GM18517 (cell line): ENCODE measurements around the gene HK3.
"Not testable (repeated sequence)": the region's sequence is repeated elsewhere in the genome, so short reads cannot be mapped to it uniquely, and the experiment has no call there.

Experiments used
- ATAC-seq: cut with Tn5 transposase; IDR thresholded peaks from one replicate; pipeline ENCODE4 v1.9.1; 2021; ENCODE audit warnings: mild to moderate bottlenecking, moderate library complexity; ENCODE audit not compliant: unreplicated experiment

Gene HK3

DNA sequence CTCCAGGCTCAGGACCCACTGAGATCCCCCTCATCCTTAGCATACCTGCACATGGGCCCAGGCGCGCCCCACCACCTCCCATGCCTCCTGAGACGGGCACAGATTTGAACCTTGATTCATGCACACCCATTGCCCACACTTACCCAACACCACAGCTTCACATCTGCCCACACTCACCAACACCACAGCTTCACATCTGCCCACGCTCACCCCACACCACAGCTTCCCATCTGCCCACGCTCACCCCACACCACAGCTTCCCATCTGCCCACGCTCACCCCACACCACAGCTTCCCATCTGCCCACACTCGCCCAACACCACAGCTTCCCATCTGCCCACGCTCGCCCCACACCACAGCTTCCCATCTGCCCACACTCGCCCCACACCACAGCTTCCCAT is 28.5 kb downstream of the HK3 start:
- ATAC-seq: not testable (repeated sequence)

DNA sequence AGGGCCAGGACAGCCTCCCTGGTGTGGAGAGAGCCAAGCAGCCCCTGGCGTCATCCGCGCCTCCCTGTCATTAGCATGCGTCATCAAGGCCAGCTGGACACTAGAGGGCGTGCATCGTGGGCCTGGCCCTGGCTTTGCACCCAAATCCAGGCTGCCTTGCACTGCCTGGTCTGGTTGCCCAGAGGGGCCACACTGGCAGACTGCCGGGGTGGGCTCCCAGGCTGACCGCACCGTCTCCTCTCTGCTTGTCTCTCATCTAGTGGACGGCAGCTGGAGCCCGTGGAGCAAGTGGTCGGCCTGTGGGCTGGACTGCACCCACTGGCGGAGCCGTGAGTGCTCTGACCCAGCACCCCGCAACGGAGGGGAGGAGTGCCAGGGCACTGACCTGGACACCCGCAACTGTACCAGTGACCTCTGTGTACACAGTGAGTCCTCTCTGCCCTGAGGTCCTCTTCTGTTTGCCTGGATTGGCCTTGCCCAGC is 29.0 kb downstream of the HK3 start:
- no peak for ATAC-seq

DNA sequence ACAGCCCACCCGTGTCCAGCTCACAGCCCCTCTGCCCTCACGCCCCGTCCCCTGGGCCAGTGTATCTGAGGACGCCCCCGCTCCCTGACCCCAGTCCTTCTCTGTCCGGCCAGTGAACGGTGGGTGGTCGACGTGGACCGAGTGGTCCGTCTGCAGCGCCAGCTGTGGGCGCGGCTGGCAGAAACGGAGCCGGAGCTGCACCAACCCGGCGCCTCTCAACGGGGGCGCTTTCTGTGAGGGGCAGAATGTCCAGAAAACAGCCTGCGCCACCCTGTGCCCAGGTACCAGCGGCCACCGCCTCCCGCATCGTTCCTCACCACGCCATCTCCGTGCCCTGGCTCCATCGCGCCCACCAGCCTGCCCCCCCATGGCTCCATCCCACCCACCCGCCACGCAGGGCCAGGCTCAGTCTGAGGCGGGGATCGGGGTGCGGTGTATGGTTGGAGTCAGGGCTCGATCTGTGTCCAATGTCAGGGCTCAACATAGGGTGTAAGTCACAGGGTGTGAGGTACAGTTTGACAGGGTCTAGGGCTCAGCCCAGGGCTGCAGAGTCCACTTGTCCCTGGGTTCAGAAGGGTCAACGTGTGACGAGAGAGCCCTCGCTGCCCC is 29.5 kb downstream of the HK3 start:
- ATAC-seq: no peak

DNA sequence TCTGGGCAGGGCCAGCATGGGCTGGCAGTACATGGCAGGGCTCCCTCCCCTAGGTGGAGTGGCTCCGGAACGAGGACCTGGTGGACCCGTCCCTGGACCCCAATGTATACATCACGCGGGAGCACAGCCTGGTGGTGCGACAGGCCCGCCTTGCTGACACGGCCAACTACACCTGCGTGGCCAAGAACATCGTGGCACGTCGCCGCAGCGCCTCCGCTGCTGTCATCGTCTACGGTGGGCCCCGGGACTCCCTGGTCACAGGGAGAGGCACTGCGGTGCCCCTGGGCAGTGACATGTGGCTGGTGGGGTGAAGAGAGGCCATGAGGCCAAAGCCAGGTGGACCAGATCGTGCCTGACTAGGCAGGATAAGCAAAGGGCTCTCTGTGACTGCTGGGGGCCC is 30.4 kb downstream of the HK3 start:
- no peak for ATAC-seq

DNA sequence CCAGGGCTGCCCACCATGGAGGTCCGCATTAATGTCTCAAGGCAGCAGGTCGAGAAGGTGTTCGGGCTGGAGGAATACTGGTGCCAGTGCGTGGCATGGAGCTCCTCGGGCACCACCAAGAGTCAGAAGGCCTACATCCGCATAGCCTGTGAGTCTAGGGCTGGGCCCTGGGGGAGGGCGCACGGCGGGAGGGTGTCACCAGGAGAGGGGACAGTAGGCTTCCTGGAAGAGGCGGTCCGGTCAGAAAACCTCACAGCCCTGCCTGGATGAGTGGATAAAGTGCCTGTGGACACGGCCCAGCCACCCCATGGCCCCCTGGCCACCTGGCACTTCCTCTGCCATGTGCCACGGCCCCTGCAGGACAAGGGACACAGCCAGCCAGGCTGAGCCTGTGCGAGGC is 31.0 kb downstream of the HK3 start:
- no peak for ATAC-seq

DNA sequence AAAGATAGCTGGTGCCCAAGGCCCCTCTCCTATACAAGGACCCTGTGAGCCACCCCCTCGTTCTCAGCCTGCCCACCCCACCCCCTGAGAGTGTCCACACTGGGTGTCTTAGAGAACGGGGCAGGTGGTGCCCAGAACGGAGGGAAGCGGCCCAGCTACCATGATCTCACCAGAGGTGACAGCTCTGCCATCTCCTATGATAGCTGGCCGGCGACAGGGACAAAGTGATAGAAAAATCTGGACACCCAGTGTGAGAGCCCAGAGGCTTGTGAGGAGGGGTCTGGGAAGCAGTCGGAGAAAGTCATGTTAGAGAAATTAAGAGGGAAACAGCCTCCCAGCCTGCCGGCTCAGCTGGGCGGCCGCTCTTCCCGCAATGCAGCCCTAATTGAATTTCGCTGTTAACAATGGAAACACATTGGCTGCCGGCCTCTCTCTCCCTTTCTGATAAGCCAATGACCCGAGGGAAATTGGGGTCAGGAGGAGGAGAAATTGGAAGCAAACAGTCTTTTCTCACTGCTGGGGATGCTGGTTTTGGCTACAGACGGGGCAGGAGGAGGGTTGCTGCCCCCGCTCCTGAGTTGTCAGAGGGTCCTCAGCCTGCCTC is 32.3 kb downstream of the HK3 start:
- no peak for ATAC-seq

DNA sequence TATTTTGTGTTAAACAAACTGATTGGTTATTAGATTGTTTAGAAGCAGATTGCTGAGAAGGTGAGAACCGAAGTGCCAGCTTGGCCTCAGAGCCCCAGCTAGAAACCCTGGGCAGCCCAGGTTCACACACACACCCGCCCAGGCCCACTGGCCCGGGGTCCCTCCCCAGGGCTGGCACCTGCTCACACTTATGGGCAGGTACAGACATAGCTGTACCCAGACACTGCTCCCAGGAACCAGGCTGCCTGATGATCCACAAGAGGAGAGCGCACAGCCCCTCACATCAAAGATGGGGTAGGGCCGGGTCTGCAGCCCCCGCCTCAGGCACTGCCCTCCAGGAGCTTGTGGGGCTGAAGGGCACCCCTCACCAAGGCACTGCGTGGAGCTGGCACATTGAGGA is 33.2 kb downstream of the HK3 start:
- ATAC-seq: no peak

DNA sequence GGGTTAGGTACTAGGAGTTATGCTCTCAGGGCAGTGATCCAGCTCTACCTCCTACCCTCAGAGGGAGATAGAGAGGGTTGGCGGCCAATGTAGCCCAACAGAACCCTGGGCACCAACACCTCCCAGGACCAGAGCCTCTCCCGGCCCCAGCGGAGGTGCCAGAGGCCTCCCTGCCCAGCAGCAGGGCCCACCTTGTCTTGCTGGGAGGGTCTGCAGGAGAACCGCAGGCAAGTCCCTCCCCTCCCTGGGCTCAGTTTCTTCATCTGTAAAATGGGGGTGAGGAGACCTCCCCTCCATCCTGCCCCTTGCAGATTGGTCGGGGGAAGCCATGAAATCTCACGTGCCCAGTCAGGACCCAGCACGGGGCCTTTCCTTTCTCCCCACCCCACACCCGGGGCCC is 34.4 kb downstream of the HK3 start:
- no peak for ATAC-seq

DNA sequence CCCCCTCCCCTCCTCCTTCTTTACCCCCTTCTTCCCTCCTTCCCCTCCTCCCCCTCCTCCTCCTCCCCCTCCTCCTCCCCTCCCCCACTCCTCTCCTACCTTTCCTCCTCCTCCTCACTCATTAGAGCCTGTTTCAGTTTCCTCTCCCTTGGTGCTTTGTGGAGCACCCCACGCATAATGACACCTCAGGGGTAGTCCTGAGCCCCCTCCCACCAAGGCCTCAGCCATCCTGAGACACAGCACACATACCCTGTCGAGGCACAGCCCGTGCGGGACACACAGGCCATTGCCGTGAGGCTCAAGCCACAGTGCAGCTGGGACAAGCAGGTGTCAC is 35.4 kb downstream of the HK3 start:
- no peak for ATAC-seq

DNA sequence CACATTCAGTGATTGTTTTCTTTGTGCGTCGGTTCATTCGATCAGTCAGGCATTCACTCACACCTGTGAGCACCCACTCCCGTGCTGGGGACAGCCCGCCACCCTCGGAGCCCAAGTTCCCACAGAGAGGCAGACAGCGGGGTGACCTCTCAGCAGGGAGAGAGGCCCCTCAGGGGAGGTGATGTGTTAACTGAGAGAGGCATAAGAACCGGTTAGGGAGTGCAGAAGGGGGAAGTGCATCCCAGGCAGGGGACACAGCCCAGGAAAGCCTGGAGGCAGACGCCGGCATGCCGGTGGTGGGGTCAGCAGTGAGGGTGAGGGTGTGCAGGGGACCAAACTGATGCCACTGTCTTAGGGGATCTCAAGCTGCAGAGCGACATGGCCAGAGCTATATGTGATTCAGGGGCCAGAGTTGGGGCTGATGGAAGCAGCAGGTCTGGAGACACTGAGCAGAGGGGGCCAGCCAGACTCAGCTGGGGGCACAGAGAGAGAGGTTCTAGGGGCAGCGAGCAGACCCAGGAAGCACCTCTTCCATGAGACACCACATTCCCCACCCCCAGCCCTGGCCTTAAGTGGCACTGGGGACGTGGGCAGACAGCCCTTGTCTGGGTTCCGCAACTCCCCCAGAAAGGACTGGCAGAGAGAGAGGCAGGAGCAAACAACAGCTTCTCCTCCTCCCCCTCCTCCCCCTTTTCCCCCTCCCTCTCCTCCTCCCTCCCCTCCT is 35.9 kb downstream of the HK3 start:
- ATAC-seq: no peak

DNA sequence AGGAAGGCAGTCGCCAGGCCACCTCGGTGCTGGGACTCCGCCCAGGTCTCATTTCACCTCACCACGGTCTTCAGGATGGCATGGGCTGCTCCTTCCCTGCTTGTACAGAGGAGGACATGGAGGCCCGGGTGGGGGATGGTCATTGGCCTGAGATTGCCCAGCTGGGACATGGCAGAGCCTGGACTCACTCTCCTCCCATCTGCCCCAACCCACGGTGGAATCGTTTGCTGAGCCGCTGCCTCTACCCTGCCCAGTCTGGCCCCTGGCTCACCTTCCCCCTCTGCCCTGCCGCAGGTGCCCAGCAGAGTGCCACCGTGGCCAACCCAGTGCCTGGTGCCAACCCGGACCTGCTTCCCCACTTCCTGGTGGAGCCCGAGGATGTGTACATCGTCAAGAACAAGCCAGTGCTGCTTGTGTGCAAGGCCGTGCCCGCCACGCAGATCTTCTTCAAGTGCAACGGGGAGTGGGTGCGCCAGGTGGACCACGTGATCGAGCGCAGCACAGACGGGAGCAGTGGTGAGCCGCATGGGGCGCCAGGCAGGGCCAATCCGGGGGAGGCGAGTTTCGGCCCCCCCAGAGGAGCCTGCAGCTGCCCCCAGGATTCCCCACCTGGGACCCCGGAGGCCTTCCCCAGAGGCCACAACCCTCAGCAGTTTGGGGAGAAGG is 36.7 kb downstream of the HK3 start:
- ATAC-seq: no peak

DNA sequence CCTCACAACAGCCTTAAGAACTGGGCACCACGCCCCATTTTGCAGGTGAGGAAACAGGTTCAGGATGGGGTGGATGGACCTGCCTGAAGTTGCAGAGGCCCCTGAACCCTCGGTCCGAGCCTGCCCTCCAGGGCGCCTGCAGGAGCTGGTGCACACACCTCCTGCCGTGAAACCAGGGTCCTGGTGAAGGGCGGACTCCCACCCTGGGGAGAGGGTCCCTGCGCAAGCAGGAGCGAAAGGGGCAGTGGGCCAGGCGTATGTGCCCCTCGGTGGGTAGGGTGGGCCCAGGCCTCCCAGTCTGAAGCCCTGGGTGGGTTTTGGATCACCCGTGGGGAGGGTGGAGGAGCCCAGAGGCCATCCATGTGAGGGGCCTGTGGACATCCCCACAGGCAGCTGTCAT is 37.9 kb downstream of the HK3 start:
- ATAC-seq: no peak

DNA sequence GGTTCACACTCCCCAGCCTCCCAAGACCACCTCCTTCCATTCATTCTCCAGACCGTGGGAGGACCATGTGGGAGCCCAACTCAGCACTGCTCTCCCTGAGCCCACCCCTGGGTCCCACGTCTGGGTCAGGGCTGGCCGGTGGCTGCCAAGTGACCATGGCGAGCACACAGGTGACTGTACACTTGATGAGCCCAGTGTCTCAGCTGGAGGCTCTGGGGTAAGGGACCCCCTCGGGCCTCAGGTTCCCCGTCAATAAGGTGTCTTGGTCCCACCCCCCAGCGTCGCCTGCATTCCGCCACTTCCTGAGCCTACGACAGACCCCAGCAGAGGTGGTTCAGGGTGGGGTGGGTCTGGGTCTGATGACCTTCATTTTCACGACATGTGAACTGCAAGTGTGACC is 38.8 kb downstream of the HK3 start:
- ATAC-seq: no peak

DNA sequence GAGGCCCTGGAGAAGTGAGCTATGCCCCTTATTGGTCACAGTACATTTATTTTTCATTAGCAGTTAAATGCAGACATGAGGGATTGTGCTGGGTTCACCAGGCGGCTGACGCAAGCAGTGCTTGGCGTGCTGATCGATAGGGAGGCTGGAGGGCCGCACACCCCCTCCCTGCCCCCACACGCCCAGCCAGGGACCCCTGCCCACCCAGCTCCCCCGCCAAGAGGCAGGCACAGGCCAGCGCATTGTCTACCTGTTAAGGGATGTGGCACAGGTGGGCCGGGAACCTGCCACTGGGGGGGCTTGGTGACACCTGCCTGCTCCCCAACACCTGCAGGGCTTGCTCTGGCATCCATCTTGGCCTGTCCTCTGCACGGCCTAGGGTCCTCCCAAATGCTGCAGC is 39.2 kb downstream of the HK3 start:
- ATAC-seq: no peak

DNA sequence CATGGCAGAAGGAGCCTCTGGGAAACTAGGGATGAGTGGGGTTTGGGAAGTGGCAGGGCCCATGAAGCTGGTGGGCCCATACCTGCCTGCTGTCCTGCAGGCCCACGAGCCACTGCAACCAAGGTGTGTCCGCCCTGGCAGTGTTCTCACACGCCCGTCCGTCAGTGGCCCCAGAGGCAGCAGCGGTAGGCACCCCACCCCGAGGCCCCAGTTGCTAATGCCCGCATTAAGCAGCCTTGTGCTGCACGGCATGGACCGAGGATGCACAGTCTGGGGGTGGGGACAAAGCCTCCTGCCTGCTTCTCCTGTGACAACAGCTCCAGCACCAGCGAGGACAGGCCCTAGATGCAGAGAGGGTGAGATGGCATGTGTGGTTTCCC is 41.3 kb downstream of the HK3 start:
- ATAC-seq: no peak

DNA sequence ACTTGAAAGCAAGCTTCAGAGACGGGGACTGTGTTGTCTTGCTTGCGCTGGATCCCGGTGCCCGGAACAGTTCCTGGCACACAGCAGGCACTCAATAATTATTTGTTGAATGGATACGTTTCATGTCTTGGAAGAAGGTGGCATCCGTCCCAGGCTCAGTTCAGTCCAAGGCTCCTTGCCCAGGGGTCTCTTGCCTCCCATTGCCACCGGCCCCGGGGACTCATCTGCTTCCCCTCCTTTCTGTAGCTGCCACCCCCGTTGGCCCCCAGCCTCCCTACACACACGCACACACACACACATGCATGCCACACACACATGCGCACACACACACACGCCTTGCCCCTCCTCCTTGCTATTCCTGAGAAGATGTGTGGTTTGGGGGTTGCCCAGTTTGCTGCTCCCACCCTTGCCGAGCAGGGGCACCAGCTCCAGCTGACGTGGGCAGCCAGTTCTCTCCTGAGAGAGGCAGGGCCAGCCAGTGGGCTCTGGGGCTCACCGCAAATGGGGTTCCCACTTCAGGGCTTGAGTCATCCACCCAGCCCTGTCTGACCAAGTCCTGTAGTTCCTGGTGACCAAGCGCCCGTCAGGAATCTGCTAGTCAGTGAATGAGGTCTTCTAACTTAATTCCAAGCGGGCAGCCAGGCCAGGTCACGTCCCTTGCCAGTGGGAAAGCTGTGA is 41.8 kb downstream of the HK3 start:
- no peak for ATAC-seq

DNA sequence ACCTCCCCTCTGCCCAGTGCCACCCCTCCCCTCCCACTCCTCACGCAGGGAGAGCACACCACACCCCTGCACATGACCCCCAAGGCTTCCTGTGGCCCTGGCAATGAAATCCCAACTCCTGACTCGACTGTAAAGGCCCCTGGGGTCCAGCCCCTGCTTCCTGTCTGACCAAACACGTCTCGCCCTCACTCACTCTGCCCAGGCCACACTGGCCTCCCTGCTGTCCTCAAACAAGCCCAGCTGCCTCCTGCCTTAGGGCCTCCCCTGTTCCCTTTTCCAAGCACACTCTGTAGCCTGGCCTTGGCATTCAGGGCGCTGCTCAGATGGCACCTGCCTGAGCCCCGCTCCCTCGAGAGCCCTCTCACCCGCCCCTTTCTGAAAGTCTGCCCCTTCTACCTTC is 42.4 kb downstream of the HK3 start:
- ATAC-seq: no peak

DNA sequence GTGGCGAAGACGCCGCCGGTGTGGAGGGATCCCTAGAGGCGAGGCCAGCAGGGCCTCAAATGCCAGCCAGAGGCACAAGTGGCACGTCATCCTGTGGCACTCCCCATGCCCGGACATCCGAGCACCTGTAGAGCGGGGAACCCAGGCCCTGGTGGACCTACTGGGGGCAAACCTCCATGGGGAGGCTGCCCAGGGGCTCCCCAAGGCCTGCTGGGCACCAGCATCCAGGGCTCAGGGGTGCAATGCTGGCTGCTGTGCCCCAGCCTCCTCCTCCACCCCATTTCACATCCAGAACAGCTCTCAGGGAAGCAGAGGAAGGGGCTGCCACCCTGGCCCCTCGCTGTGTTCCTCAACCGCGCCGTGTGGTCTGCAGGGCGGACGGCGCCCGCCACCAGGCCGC is 43.5 kb downstream of the HK3 start:
- no peak for ATAC-seq

DNA sequence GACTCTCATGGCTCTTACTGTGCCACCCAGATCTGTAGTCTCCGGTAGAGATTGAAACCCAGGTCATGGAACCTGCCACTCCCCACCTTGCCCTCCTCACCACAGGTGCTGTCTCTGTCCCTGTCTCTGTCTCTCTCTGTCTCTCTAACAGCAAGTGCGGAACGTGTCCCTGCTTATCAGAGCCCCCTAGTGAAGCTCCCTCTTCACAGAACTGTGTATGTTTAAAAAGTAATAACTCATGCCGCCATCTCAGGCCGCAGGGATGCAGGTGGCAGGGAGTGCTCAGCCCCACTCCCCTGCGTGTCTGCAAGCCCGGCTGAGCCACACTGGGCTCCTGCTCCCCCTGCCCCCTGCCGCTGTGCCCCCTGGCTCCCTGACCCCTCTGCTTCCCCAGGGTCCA is 45.0 kb downstream of the HK3 start:
- no peak for ATAC-seq

DNA sequence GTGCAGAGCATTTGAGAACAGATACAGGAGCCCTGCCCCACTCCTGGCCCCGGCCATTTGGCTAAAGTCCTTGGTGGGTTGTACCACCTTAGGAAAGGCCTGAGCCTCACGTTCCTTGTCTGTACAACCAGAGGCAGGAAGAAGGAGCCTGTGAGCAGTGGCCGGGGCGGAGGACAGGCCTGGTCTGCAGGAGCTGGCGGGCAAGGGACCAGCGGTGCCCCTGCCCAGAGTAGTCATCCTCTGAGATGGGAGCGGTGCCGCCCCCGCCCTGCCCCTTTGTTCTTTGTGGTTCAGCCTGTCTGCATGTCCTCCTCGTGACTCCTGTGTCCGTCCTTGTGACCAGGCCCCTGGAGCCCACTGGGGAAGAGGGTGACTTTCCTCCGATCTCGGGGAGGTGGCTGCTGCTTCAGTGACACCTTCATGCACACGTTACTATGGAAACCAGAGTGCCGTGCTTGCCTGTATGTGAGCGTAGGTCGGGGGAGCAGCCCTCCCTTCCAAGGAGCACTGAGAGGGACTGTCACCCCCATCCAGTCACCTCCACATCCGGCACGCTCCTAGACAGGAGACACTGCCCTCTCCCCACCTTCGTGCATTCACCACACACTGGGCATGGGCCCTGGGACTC is 45.9 kb downstream of the HK3 start:
- ATAC-seq: no peak
